ENCODE measurements around the gene VPS13D.
A peak's percentile ranks its signal among the peaks of the same experiment; 100 is the strongest.
"Not testable (repeated sequence)": the region's sequence is repeated elsewhere in the genome, so short reads cannot be mapped to it uniquely, and the experiment has no call there.

The VPS13D gene

GRCh38 chr1:12524266-12524665 lies 294.4 kb downstream of the VPS13D start:
- DNase-seq, result no peak

DNA sequence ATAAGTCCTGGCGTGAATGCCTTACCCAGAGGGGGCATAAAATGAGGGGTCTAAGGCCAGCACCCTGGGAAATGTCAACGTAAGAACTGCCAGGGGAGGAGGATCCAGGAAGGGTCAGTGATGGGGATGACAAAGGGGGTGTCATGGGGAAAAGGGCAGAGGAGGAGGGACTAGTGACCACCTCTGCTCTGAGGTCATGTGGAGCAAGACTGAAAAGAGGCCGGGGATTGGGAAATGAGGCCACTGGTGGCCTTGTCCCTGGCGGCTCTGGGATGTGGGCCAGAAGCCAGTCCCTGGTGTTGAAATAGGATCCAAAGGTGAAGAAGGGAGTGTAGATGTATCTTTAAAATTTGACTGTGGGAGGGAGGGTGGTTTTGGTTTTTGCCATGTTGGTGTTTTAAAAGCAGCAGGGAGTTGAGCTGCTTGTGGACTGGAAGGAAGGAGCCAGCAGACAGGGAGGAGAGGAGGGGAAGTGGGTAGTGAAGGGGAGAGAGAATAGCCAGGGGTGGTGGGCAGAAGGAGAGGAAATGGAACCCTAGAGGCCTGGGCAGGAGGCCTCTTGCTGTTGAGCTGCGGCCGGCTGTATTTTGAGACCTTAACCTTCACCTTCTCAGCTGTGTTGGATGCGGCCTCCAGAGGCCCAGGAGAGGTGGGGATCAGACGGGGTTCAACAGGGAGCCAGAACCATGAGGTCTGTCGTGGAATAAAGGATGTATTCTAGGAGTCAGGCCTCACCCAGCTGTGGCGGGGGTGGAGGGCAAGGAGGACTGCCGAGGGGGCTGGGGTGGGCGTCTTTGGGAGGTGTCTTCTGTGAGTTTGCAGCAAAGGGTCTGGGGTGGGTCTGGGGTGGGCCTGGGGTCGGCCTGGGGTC lies 295.7 kb downstream of the VPS13D start:
- DNase-seq, result no peak

GRCh38 chr1:12527564-12527963 lies 297.7 kb downstream of the VPS13D start:
- no peak for DNase-seq

- peak; percentile 58 for DNase-seq
These were observed 298.4 kb downstream of the VPS13D start for GRCh38 chr1:12528021-12528852.

DNA sequence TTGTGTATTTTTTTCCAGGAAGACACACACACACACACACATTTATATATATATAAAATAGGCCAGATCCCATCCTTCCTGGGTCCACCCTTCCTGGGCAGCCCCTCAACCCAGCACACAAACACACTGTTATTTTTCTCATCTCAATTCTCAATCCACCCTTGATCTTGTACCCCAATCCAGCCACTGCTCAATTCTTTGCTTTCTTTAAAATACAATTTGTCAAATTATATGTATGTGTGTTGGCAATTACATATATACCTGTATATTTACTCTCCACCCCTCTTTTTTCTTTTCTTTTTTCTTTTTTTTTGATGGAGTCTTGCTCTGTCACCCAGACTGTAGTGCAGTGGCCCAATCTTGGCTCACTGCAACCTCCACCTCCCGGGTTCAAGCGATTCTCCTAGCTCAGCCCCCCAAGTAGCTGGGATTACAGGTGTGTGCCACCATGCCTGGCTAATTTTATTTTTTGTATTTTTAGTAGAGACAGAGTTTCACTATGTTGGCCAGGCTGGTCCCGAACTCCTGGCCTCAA lies 299.9 kb downstream of the VPS13D start:
- DNase-seq, result no peak

- no peak for DNase-seq
These were observed 300.8 kb downstream of the VPS13D start for GRCh38 chr1:12530462-12531178.

- no peak for DNase-seq
These were observed 301.3 kb downstream of the VPS13D start for GRCh38 chr1:12531179-12531499.

DNA sequence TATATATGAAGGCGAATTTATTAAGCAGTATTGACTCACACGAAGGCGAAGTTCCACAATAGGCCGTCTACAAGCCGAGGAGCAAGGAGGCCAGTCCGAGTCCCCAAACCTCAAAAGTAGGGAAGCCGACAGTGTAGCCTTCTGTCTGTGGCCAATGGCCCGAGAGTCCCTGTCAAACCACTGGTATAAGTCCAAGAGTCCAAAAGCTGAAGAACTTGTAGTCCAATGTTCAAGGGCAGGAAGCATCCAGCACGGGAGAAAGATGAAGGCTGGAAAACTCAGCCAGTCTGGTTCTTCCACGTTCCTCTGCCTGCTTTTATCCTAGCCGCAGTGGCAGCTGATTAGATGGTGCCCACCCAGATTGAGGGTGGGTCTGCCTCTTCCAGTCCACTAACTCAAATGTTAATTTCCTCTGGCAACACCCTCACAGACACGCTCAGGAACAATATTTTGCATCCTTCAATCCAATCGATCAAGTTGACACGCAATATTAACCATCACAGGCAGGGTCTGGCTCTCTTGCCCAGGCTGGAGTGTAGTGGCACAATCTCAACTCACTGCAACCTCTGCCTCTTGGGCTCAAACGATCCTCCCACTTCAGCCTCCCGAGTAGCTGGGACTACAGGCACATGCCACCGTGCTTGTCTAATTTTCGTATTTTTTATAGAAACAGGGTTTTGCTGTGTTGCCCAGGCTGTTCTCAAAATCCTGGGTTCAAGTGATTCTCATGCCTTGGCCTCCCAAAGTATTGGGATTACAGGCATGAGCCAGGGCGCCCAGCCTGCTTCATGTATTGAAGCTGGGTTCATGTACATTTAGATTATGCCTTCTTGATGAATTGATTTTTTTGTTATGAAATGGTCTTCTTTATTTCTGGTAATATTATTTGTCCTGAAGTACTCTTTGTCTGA lies 302.8 kb downstream of the VPS13D start:
- DNase-seq, result no peak

- DNase-seq, result no peak
These were observed 306.3 kb downstream of the VPS13D start for GRCh38 chr1:12536023-12536639.

GRCh38 chr1:12537294-12537693 lies 307.5 kb downstream of the VPS13D start:
- no peak for DNase-seq

DNA sequence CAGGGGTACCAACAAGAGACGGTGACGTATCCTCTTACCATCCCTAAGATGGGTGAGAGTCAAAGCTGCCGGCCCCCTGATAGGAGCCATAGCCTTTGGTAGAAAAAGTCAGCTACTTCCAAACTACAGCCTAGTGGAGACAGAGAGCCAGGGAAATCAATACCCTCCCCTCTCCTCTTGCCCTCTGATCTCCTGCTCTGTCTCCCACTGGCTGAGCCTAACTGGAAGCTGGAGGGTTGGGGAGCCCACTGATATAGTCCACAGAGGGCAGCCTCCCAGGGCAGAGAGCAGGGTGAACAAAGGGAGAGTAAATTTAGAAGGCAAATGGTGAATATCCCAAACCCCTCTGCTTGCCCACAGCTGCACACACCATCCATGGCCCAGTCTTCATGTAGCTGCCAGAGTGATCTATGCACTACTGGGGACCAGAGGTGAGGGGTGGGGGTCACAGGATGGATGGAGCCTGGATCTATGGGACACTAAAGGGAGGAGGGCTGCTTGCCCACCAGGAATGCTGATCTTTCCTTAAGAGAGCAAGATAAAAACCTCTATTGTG lies 308.2 kb downstream of the VPS13D start:
- DNase-seq, result no peak

DNA sequence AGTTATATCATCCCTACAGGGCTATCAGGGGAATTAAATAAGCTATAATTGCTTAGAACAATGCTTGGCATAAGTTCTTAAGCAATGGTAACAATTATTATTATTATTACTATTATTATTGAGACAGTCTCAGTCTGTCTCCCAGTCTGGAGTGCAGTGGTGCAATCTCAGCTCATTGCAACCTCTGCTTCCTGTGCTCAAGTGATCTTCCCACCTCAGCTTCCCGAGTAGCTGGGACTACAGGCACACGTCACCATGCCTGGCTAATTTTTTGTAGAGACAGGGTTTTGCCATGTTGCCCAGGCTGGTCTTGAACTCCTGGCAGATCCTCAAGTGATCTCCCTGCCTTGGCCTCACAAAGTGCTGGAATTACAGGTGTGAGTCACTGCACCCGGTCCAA lies 308.7 kb downstream of the VPS13D start:
- DNase-seq, result not testable (repeated sequence)

- no peak for DNase-seq
These were observed 309.5 kb downstream of the VPS13D start for GRCh38 chr1:12539320-12539704.

- no peak for DNase-seq
These were observed 310.1 kb downstream of the VPS13D start for GRCh38 chr1:12539705-12540579.

DNA sequence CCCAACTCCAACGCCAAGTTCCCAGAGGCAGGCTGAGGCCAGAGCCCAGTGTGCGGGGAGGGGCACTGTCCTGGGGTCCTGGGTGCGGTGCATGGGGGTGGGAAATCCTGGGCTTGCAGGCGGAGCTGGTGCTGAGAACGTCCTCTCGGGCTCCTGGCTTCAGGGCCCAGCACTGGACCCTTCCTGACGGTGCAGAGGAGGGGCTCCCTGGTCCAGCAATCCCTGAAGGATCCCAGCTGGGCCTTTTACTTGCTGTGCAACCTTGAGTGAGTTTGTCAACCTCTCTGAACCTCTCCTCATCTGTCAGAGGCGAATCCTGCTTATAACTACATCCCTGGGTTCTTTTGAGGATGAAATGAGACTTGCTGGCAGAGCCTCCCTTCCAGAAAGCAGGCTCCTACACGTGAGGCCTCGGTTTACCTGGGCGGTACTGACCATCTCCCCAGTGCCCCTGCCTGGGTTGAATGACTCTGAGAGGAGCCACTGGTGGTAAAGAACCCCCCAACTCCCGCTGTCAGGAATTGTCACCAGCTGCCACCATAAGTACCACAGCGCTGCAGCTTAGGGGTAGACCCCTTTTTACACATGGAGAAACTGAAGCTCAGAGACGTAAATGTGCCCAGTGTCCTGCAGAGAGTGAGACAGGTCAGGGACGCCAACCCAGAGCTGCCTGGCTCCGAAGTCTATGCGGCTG lies 310.9 kb downstream of the VPS13D start:
- no peak for DNase-seq

DNA sequence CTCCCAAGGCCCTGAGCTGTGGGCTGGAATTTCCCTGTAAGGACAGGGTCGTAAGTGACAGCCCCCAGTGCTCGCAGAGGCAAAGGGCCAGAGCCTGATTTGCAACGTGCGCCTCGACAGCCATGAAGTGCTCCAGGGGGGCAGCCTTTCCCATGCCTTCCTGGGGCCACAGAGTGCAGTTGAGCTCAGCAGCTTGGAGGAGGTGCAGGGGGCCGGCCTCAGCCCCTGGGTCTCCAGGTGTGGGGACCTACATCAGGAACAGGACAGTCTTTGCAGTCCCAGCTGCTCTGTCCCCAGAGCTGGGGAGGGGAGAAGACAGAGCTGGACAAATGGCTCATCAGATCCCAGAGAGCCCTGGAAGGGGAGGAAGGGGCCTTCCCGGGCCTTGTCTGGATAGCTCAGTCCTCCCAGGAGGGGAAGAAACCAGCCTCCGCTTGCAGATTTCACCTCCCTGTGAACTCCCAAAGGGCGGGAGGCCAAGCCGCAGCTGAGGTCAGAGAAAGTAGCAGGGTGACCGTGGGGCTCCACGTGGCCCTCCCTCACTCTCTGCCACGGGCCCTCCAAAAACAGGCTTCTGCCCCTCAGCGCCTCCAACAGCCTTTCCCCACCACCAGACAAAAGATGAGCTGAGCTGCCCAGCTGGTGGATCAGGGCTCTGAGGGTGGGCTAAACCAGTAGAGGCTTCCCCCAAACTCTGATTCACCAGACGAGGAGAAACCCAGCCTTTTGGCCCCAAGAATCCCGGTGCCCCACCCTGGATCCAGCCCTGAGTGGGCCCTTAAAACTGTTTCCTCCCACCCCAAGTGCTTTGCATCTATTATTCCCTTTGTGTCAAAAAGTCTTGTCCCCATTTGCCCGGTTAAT lies 311.7 kb downstream of the VPS13D start:
- DNase-seq, result no peak

GRCh38 chr1:12542138-12542465 lies 312.3 kb downstream of the VPS13D start:
- no peak for DNase-seq
